ENCODE results near the gene ATXN7L3.

The ATXN7L3 gene

DNA sequence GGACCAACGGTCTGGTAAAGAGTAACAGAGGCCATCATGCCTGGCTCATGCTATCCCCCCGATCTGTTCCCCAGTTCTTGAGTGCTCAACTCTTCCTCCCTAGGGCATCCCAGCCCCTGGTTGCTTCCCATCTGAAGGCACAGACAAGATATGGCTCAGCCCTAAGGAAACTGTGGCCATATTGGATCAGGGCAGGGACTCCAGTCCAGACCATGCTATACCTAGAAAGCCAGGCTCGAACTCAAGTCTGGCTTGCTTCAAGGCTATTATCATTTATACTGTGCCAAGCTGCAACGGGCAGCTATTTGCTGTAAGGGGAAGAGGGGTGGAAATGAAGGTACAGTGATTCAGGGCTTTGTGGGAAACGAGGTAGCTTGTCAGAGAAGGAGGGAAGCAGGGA, 17.0 kb upstream of the ATXN7L3 start:
- DNase-seq, result no peak
- Histone ChIP-seq H3K27me3 (ENCODE audit: insufficient read depth, low read length, poor library complexity) (no peaks in the 10 kb centered on the region), H3K4me2 (ENCODE audit: insufficient read depth, low read length) (peak overlapping the region; percentile 81), H3K9ac (ENCODE audit: low read depth, low read length) (peak overlapping the region; percentile 75), H3K36me3 (ENCODE audit: insufficient read depth, low read length) (peaks cover 59% of the 10 kb centered on the region), H3K4me3 (ENCODE audit: low read depth in 1 of 2, low read length in 2 of 2) (peak overlapping the region in 1 of 2 experiments; percentile 75; a peak in 2 of 4 replicates), H3K4me1 (ENCODE audit: insufficient read depth, low read length) (peaks cover 31% of the 10 kb centered on the region), H2AFZ (ENCODE audit: low read depth, low read length) (no peak overlapping the region), H4K20me1 (ENCODE audit: insufficient read depth, low read length) (peaks cover 34% of the 10 kb centered on the region), H3K79me2 (ENCODE audit: insufficient read depth, low read length) (peaks cover 59% of the 10 kb centered on the region), H3K27ac (ENCODE audit: low read length) (peak overlapping the region; percentile 91), H3K9me3 (ENCODE audit: insufficient read depth, low read length, severe bottlenecking) (no peaks in the 10 kb centered on the region)
- TF ChIP-seq, protein P1, sequence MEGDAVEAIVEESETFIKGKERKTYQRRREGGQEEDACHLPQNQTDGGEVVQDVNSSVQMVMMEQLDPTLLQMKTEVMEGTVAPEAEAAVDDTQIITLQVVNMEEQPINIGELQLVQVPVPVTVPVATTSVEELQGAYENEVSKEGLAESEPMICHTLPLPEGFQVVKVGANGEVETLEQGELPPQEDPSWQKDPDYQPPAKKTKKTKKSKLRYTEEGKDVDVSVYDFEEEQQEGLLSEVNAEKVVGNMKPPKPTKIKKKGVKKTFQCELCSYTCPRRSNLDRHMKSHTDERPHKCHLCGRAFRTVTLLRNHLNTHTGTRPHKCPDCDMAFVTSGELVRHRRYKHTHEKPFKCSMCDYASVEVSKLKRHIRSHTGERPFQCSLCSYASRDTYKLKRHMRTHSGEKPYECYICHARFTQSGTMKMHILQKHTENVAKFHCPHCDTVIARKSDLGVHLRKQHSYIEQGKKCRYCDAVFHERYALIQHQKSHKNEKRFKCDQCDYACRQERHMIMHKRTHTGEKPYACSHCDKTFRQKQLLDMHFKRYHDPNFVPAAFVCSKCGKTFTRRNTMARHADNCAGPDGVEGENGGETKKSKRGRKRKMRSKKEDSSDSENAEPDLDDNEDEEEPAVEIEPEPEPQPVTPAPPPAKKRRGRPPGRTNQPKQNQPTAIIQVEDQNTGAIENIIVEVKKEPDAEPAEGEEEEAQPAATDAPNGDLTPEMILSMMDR (IDR thresholded peaks at IDR 0.05; ENCODE audit: borderline replicate concordance, extremely low read depth, low read length, poor library complexity, severe bottlenecking), result no peak
- TF ChIP-seq EZH2 (IDR thresholded peaks at IDR 0.05; ENCODE audit: borderline replicate concordance, low read depth, low read length, severe bottlenecking), result no peak
- no peak for ATAC-seq (ENCODE audit: insufficient read depth, low read depth)

DNA sequence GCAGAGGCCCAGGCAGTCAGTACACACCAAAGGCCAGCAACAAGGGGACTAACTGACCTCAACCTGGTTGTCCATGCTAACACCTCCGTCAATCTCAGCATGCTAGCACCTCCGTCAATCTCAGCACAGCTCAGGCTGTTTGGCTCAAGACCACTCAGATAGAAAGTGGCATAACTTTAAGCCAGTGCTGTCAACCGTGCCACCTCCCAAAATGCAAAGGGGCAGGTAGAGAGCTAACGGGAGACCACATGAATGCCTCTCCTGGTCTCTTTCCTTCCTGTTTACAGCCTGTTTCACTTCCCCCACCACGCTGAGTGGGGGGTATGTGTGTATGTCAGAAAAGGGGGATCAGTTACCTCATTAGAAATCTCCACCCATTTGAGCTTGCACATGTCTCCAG, 16.5 kb upstream of the ATXN7L3 start:
- Histone ChIP-seq H3K27me3 (ENCODE audit: insufficient read depth, low read length, poor library complexity) (no peaks in the 10 kb centered on the region), H3K4me3 (ENCODE audit: low read depth in 1 of 2, low read length in 2 of 2) (peak overlapping the region in 1 of 2 experiments; percentile 75; a peak in 1 of 4 replicates), H3K27ac (ENCODE audit: low read length) (peak overlapping the region; percentile 91), H3K4me1 (ENCODE audit: insufficient read depth, low read length) (peaks cover 31% of the 10 kb centered on the region), H3K79me2 (ENCODE audit: insufficient read depth, low read length) (peaks cover 54% of the 10 kb centered on the region), H3K9ac (ENCODE audit: low read depth, low read length) (peak overlapping the region; percentile 75), H3K9me3 (ENCODE audit: insufficient read depth, low read length, severe bottlenecking) (no peaks in the 10 kb centered on the region), H3K4me2 (ENCODE audit: insufficient read depth, low read length) (peak overlapping the region; percentile 81; the same call in 1 of the 2 replicates), H2AFZ (ENCODE audit: low read depth, low read length) (no peak overlapping the region), H4K20me1 (ENCODE audit: insufficient read depth, low read length) (peaks cover 39% of the 10 kb centered on the region), H3K36me3 (ENCODE audit: insufficient read depth, low read length) (peaks cover 65% of the 10 kb centered on the region)
- TF ChIP-seq EZH2 (IDR thresholded peaks at IDR 0.05; ENCODE audit: borderline replicate concordance, low read depth, low read length, severe bottlenecking), result no peak
- ATAC-seq (ENCODE audit: insufficient read depth, low read depth), result no peak
- DNase-seq, result peak; percentile 53

DNA sequence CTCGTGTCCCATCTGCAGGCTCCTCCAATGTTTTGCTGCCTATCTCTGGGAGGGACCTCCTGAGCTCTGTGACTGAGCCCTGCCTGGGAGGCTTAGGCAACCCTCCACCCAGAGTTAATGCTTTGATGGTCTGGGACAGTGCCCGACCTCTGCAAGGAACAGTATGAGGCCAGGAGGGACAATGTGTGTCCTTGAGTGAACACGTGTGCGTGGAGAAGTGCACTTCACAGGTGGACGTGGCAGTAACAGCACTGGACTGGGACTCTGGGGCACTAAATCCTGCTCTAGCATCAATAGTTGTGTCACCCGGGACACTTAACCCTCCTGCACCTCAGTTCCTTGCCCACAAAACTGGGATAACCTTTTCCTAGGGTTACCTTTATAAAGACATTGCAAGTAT, 15.2 kb upstream of the ATXN7L3 start:
- Histone ChIP-seq H3K9me3 (ENCODE audit: insufficient read depth, low read length, severe bottlenecking) (no peaks in the 10 kb centered on the region), H2AFZ (ENCODE audit: low read depth, low read length) (no peak overlapping the region), H3K79me2 (ENCODE audit: insufficient read depth, low read length) (peaks cover 44% of the 10 kb centered on the region), H3K27ac (ENCODE audit: low read length) (no peak overlapping the region), H3K36me3 (ENCODE audit: insufficient read depth, low read length) (peaks cover 76% of the 10 kb centered on the region), H3K9ac (ENCODE audit: low read depth, low read length) (no peak overlapping the region), H3K4me3 (ENCODE audit: low read depth in 1 of 2, low read length in 2 of 2) (no peak overlapping the region), H3K4me2 (ENCODE audit: insufficient read depth, low read length) (no peak overlapping the region), H3K27me3 (ENCODE audit: insufficient read depth, low read length, poor library complexity) (no peaks in the 10 kb centered on the region), H4K20me1 (ENCODE audit: insufficient read depth, low read length) (peaks cover 43% of the 10 kb centered on the region), H3K4me1 (ENCODE audit: insufficient read depth, low read length) (peaks cover 41% of the 10 kb centered on the region)
- TF ChIP-seq, protein P1 (IDR thresholded peaks at IDR 0.05; ENCODE audit: borderline replicate concordance, extremely low read depth, low read length, poor library complexity, severe bottlenecking), result no peak
- no peak for TF ChIP-seq EZH2 (IDR thresholded peaks at IDR 0.05; ENCODE audit: borderline replicate concordance, low read depth, low read length, severe bottlenecking)
- no peak for DNase-seq
- ATAC-seq (ENCODE audit: insufficient read depth, low read depth), result no peak

DNA sequence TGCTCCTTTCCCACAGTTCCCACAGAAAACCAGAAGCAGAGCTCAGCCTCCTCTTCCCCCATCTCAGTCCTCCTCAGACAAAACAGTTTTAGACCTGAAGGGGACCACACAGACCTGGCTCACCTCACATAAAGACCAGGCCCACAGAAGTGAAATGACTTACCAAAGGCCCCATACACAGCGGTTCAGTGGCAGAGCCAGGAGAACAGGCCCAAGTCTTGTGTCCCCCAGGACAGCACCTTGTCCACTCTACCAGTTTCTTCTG, 14.5 kb upstream of the ATXN7L3 start:
- peaks cover 83% of the 10 kb centered on the region for H3K36me3 ChIP-seq (ENCODE audit: insufficient read depth, low read length)
- no peak for ATAC-seq (ENCODE audit: insufficient read depth, low read depth)

More for the DNA sequence above, 14.5 kb upstream of the ATXN7L3 start:
- Histone ChIP-seq H3K79me2 (ENCODE audit: insufficient read depth, low read length) (peaks cover 41% of the 10 kb centered on the region), H3K27me3 (ENCODE audit: insufficient read depth, low read length, poor library complexity) (no peaks in the 10 kb centered on the region), H2AFZ (ENCODE audit: low read depth, low read length) (no peak overlapping the region), H3K27ac (ENCODE audit: low read length) (no peak overlapping the region), H3K4me3 (ENCODE audit: low read depth in 1 of 2, low read length in 2 of 2) (no peak overlapping the region), H3K9me3 (ENCODE audit: insufficient read depth, low read length, severe bottlenecking) (no peaks in the 10 kb centered on the region), H4K20me1 (ENCODE audit: insufficient read depth, low read length) (peaks cover 50% of the 10 kb centered on the region), H3K9ac (ENCODE audit: low read depth, low read length) (no peak overlapping the region), H3K4me1 (ENCODE audit: insufficient read depth, low read length) (peaks cover 43% of the 10 kb centered on the region), H3K4me2 (ENCODE audit: insufficient read depth, low read length) (no peak overlapping the region)
- no peak for DNase-seq
- TF ChIP-seq, protein P1 (IDR thresholded peaks at IDR 0.05; ENCODE audit: borderline replicate concordance, extremely low read depth, low read length, poor library complexity, severe bottlenecking), result no peak
- TF ChIP-seq EZH2 (IDR thresholded peaks at IDR 0.05; ENCODE audit: borderline replicate concordance, low read depth, low read length, severe bottlenecking), result no peak

All from DND-41 (cell line).